Naive B cell (primary cell): ENCODE data around the gene ANKRD40CL. TPM values are rescaled to one million over a fixed set of nuclear protein-coding genes. Genes with fewer than 3 reads are reported as not detected.

Experiments
- ATAC-seq, 2 donors: fragments of 150-1000 bp; cut with Tn5 transposase; 2 replicates each; pipeline ENCODE4 v1.10.0; 2021; ENCODE audit warnings: low read depth in 2 of 2, mild to moderate bottlenecking in 2 of 2, moderate library complexity in 2 of 2
- DNase-seq: peaks from one replicate; pipeline ENCODE4 v3.0.0; 2022
- H3K27ac Mint-ChIP-seq, 6 donors: one replicate each; pipeline ENCODE4 v1.8.0; 2020 to 2022; ENCODE audit warnings: mild to moderate bottlenecking in 6 of 6, mixed read lengths in 6 of 6, moderate library complexity in 5 of 6, inconsistent platforms in 2 of 6
- H3K27me3 Mint-ChIP-seq, 3 donors: one replicate each; pipeline ENCODE4 v1.8.0; 2021 to 2022; ENCODE audit warnings: mixed read lengths in 3 of 3, mild to moderate bottlenecking in 1 of 3
- H3K36me3 Mint-ChIP-seq, 2 donors: one replicate each; pipeline ENCODE4 v1.8.0; 2020 to 2022; ENCODE audit warnings: mixed read lengths in 2 of 2, inconsistent platforms in 1 of 2, mild to moderate bottlenecking in 1 of 2
- H3K4me1 Mint-ChIP-seq, 3 donors: one replicate each; pipeline ENCODE4 v1.8.0; 2020 to 2022; ENCODE audit warnings: mixed read lengths in 3 of 3, inconsistent platforms in 1 of 3, mild to moderate bottlenecking in 1 of 3, moderate library complexity in 1 of 3
- H3K4me3 Mint-ChIP-seq, 8 donors: one replicate each; pipeline ENCODE4 v1.8.0; 2020 to 2022; ENCODE audit warnings: mild to moderate bottlenecking in 8 of 8, mixed read lengths in 8 of 8, moderate library complexity in 8 of 8, inconsistent platforms in 2 of 8
- H3K9me3 Mint-ChIP-seq, 7 donors: one replicate each; pipeline ENCODE4 v1.8.0; 2020 to 2022; ENCODE audit warnings: mixed read lengths in 7 of 7, mild to moderate bottlenecking in 5 of 7, inconsistent platforms in 2 of 7, moderate library complexity in 1 of 7
- polyA plus RNA-seq, 6 donors: library from polyadenylated mRNA; unstranded; fragments of 300-500 nt; fragmentation: Illumina TruSeq; gene quantifications; one replicate each; pipeline ENCODE4 v1.2.3, GENCODE V29; 2021; ENCODE audit warnings: low read depth in 6 of 6

ANKRD40CL gene
- polyA plus RNA-seq, 6 donors from 2014 or later, result not detected

- Mint-ChIP-seq H3K27ac (peak overlapping the region in 1 of 6 donors; percentile 86), H3K36me3 (no peaks in the 10 kb centered on the region), H3K9me3 (no peaks in the 10 kb centered on the region), H3K4me1 (no peaks in the 10 kb centered on the region), H3K4me3 (no peak overlapping the region), H3K27me3 (no peaks in the 10 kb centered on the region)
- DNase-seq (no peak), ATAC-seq (no peak)
Observed at GRCh38 chr17:50800196-50800700, 32.9 kb upstream of the ANKRD40CL start.

DNA sequence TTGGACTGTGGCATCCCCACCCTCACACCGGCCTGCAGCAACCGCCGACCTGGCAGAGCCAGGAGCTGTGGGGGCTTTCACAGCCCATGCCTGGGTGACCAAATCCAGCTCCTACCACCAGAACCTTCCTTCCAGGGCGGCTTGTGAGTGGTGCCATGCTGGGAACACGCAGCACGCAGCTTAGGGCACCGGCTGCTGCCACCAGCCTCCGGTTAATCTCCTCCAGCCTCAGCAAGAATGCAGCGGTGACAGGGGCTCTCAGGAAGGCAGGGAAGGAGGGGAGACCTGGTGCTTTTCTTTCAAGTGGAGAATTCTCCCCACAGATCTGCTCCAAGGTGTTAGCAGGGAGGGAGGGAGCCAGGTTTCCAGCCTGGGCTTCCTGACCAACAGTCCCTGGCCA is 32.3 kb upstream of the ANKRD40CL start:
- Mint-ChIP-seq H3K4me1 (no peaks in the 10 kb centered on the region), H3K36me3 (no peaks in the 10 kb centered on the region), H3K27ac (no peak overlapping the region), H3K4me3 (no peak overlapping the region), H3K27me3 (no peaks in the 10 kb centered on the region), H3K9me3 (no peaks in the 10 kb centered on the region)
- ATAC-seq (no peak), DNase-seq (no peak)

GRCh38 chr17:50798424-50799288 is 31.3 kb upstream of the ANKRD40CL start:
- H3K36me3 Mint-ChIP-seq, result no peaks in the 10 kb centered on the region
- ATAC-seq (no peak), DNase-seq (no peak)
- peak overlapping the region in 1 of 8 donors; percentile 12 for H3K4me3 Mint-ChIP-seq
- H3K27ac Mint-ChIP-seq, result no peak overlapping the region
- H3K4me1 Mint-ChIP-seq, result no peaks in the 10 kb centered on the region
- no peaks in the 10 kb centered on the region for H3K27me3 Mint-ChIP-seq
- no peaks in the 10 kb centered on the region for H3K9me3 Mint-ChIP-seq

GRCh38 chr17:50797135-50797810 is 30.0 kb upstream of the ANKRD40CL start:
- no peak for ATAC-seq
- Mint-ChIP-seq H3K36me3 (no peaks in the 10 kb centered on the region), H3K4me1 (no peaks in the 10 kb centered on the region), H3K27ac (peak overlapping the region in 2 of 6 donors; percentile 45 to 66), H3K4me3 (no peak overlapping the region), H3K9me3 (no peaks in the 10 kb centered on the region), H3K27me3 (no peaks in the 10 kb centered on the region)
- DNase-seq, result no peak

DNA sequence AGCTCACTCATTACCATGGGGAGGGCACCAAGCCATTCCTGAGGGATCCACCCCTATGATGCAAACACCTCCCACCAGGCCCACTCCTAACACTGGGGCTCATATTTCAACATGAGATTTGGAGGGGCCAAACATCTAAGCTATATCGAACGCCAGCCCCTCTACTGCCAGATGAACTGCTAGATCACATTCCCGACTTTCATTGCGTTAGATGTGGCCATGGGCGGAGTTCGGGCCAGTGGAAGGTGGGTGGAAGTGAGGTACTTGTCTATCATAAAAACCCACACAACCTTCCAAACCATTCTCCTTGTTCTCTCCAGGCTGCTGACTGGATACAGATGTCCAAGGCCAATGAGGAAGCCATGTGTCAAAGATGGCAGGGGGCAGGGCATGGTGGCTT is 27.0 kb upstream of the ANKRD40CL start:
- no peak overlapping the region for H3K27ac Mint-ChIP-seq
- no peaks in the 10 kb centered on the region for H3K27me3 Mint-ChIP-seq
- H3K4me1 Mint-ChIP-seq, result no peaks in the 10 kb centered on the region
- no peaks in the 10 kb centered on the region for H3K36me3 Mint-ChIP-seq
- DNase-seq (no peak), ATAC-seq (no peak)
- H3K4me3 Mint-ChIP-seq, result no peak overlapping the region
- H3K9me3 Mint-ChIP-seq, result no peaks in the 10 kb centered on the region

DNA sequence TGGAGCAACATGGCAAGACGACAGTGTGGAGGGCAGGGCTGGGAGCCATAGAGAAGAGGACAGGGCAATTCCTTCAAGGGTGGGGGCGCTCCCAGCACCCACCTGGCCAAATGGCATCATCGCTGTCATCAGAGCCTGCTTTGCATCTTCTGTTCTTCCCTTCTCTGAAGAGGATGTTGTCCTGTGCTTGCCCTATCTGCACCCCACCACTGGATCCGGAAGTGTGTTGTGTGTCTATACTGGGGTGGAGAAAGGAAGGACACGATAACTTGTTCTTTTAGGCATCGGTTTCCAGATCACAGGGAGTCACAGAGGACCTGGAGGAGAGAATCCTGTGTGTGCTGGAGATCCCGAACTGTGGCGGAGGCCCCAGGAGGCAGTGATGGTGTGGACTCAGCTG is 25.7 kb upstream of the ANKRD40CL start:
- Mint-ChIP-seq H3K27ac (peak overlapping the region in 1 of 6 donors; percentile 42), H3K4me3 (peak overlapping the region in 1 of 8 donors; percentile 57), H3K4me1 (peaks cover 0 to 1% (median 0%) of the 10 kb centered on the region in 3 donors), H3K36me3 (no peaks in the 10 kb centered on the region), H3K9me3 (no peaks in the 10 kb centered on the region), H3K27me3 (peaks cover 0 to 11% (median 0%) of the 10 kb centered on the region in 3 donors)
- DNase-seq (no peak), ATAC-seq (no peak)

DNA sequence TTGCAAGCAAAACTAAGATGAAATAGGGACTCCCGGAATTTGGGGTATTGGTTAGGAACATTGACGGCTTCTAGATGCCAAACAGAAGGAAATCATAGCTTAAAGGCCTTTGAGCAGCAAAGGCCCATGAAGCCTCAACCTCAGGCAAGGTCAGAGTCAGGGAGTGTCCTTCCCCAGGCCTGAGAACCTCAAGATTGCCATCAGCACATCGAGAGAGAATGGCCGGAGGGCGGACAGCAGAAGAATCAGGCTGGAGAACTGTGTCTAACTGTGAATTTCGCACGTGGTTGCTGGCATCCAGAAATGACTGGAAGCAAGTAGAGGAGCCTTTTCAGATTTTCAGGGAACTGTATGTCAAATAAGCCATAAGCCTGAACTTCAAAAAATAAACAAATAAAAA is 24.8 kb upstream of the ANKRD40CL start:
- ATAC-seq (no peak), DNase-seq (no peak)
- Mint-ChIP-seq H3K27ac (peak overlapping the region in 1 of 6 donors; percentile 42), H3K4me3 (no peak overlapping the region), H3K27me3 (peaks cover 0 to 16% (median 0%) of the 10 kb centered on the region in 3 donors), H3K9me3 (no peaks in the 10 kb centered on the region), H3K36me3 (no peaks in the 10 kb centered on the region), H3K4me1 (peaks cover 0 to 4% (median 0%) of the 10 kb centered on the region in 3 donors)

DNA sequence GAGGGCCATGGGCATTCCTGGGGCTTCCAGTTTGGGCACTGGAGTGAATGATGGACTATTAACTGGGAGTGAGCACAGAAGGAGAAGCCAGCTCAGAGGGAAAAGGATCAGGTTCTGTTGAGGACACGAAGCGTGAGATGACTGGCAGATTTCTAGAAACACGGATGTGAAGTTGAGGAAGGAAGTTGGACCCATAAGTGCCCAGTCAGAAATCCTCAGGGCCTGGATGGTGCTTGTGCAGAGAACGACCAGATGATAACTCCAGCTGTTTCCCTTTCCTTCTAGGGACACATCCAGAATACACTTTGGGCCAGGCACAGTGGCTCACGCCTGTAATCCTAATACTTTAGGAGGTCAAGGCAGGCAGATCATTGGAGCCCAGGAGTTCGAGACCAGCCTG is 23.3 kb upstream of the ANKRD40CL start:
- Mint-ChIP-seq H3K27ac (peak overlapping the region in 2 of 6 donors; percentile 36 to 80), H3K4me1 (peaks cover 0 to 4% (median 0%) of the 10 kb centered on the region in 3 donors), H3K27me3 (peaks cover 0 to 28% (median 0%) of the 10 kb centered on the region in 3 donors), H3K36me3 (no peaks in the 10 kb centered on the region), H3K9me3 (no peaks in the 10 kb centered on the region), H3K4me3 (no peak overlapping the region)
- ATAC-seq, result no peak
- DNase-seq, result no peak

- peaks cover 5 to 28% (median 6%) of the 10 kb centered on the region in 3 donors for H3K27me3 Mint-ChIP-seq
- ATAC-seq, result no peak
- no peaks in the 10 kb centered on the region for H3K9me3 Mint-ChIP-seq
- no peaks in the 10 kb centered on the region for H3K36me3 Mint-ChIP-seq
- H3K4me1 Mint-ChIP-seq, result peaks cover 5 to 8% (median 6%) of the 10 kb centered on the region in 3 donors
- H3K27ac Mint-ChIP-seq, result peak overlapping the region in 2 of 6 donors; percentile 41 to 69
- no peak for DNase-seq
- no peak overlapping the region for H3K4me3 Mint-ChIP-seq
Observed at GRCh38 chr17:50787106-50787505, 19.8 kb upstream of the ANKRD40CL start.

DNA sequence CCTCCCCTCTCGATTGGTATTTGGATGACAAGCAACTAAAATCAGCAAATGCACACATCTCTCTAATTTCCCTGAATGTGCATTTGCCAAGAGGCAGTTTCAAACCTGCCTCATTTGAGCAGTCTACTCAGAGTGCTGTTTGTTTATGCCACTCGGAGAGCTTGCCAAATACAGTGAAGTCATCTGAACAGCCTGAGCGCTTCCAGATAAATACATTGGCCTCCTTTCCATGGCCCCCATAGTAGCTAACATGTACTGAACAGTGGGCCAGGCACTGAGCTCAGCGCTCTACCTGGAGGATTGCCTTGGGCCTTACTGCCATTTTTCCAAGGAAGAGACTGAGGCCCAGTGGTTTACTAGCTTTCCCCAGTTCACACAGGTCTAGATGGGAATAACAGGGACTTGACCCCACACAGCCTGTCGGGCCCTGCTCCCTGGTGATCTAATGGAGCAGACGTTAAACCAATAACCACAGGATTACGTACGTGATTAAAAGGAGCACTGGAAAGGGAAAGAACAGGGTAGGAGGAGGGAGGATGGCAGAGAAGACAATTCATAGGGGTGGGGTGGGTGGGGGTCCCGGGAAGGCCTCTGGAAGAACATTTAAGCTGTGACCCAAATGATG is 18.7 kb upstream of the ANKRD40CL start:
- DNase-seq, result no peak
- no peak for ATAC-seq
- no peak overlapping the region for H3K4me3 Mint-ChIP-seq
- no peak overlapping the region for H3K27ac Mint-ChIP-seq
- peaks cover 5 to 28% (median 14%) of the 10 kb centered on the region in 3 donors for H3K27me3 Mint-ChIP-seq
- H3K4me1 Mint-ChIP-seq, result peaks cover 5 to 9% (median 6%) of the 10 kb centered on the region in 3 donors
- H3K36me3 Mint-ChIP-seq, result no peaks in the 10 kb centered on the region
- no peaks in the 10 kb centered on the region for H3K9me3 Mint-ChIP-seq

DNA sequence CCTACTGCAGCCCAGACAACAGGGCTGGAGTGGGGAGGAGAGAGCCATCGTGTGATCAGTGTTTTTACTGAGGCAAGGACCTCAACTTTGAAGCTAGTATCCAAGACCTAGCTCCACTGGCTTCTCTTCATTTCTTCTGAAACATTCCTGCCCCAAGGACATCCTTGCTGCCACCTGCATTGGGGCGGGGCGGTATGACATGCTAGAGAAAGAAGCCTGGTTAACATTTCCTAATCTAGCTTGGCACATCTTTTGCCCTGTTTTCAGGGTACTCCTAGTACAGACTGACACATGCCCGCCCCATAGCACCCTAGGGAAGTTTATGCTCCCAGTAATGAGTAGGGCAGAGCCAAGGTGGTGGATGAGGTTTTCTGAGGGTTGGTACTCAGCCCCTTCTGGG is 17.8 kb upstream of the ANKRD40CL start:
- Mint-ChIP-seq H3K9me3 (no peaks in the 10 kb centered on the region), H3K4me1 (peaks cover 5 to 9% (median 6%) of the 10 kb centered on the region in 3 donors), H3K36me3 (no peaks in the 10 kb centered on the region), H3K27me3 (peaks cover 5 to 28% (median 14%) of the 10 kb centered on the region in 3 donors), H3K27ac (no peak overlapping the region), H3K4me3 (no peak overlapping the region)
- ATAC-seq, result no peak
- DNase-seq, result no peak

GRCh38 chr17:50783905-50784304 is 16.6 kb upstream of the ANKRD40CL start:
- peaks cover 5 to 9% (median 6%) of the 10 kb centered on the region in 3 donors for H3K4me1 Mint-ChIP-seq

DNA sequence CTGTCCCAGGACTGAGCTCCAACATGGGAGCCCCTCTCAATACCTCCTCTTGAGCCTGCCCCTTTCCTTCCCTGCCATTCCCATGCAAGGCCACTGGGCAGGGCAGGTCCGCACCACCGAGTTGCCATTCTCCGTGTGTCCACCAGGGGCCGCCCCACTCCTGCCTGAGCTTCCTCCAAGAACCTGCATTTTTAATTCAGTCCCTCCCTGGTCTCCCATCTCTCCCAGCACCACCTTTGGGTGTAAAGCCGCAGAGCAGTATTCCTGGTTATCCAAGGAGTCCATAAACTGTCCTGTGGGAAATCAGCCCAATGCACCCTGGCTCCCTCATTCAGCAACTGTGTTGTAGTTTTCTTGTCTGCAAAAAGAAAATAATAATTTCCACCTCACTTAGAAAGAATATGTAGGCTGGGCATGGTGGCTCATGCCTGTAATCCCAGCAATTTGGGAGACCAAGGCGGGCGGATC is 15.9 kb upstream of the ANKRD40CL start:
- Mint-ChIP-seq H3K27ac (peak overlapping the region in 1 of 6 donors; percentile 89), H3K4me3 (no peak overlapping the region), H3K4me1 (peaks cover 5 to 9% (median 6%) of the 10 kb centered on the region in 3 donors), H3K27me3 (peaks cover 5 to 19% (median 14%) of the 10 kb centered on the region in 3 donors), H3K36me3 (no peaks in the 10 kb centered on the region), H3K9me3 (no peaks in the 10 kb centered on the region)
- DNase-seq (peak; percentile 71), ATAC-seq (peak; percentile 86 to 89)

More at GRCh38 chr17:50783905-50784304, 16.6 kb upstream of the ANKRD40CL start:
- Mint-ChIP-seq H3K4me3 (no peak overlapping the region), H3K36me3 (no peaks in the 10 kb centered on the region), H3K9me3 (no peaks in the 10 kb centered on the region), H3K27ac (no peak overlapping the region), H3K27me3 (peaks cover 5 to 25% (median 14%) of the 10 kb centered on the region in 3 donors)
- DNase-seq (no peak), ATAC-seq (no peak)
